HG02938 (cell line): ENCODE results near the gene ABCG1.

Experiments used
- ATAC-seq: cut with Tn5 transposase; IDR thresholded peaks from one replicate; pipeline ENCODE4 v1.9.1; 2021; ENCODE audit warnings: mild to moderate bottlenecking, moderate library complexity; ENCODE audit not compliant: unreplicated experiment

Gene ABCG1

GRCh38 chr21:42265231-42265812, 46.4 kb downstream of the ABCG1 start:
- no peak for ATAC-seq

GRCh38 chr21:42266971-42267556, 48.1 kb downstream of the ABCG1 start:
- ATAC-seq = no peak

GRCh38 chr21:42269386-42269785, 50.4 kb downstream of the ABCG1 start:
- ATAC-seq = no peak

- ATAC-seq = no peak
Measured at GRCh38 chr21:42271065-42271464, 52.1 kb downstream of the ABCG1 start.

- no peak for ATAC-seq
Measured at GRCh38 chr21:42272109-42272962, 53.4 kb downstream of the ABCG1 start.

- no peak for ATAC-seq
Measured at GRCh38 chr21:42272984-42273600, 54.2 kb downstream of the ABCG1 start.

- ATAC-seq = no peak
Measured at GRCh38 chr21:42276076-42276475, 57.1 kb downstream of the ABCG1 start.

- no peak for ATAC-seq
Measured at GRCh38 chr21:42276526-42277154, 57.7 kb downstream of the ABCG1 start.

- ATAC-seq = no peak
Measured at GRCh38 chr21:42277593-42277992, 58.7 kb downstream of the ABCG1 start.

GRCh38 chr21:42278451-42279149, 59.7 kb downstream of the ABCG1 start:
- ATAC-seq = no peak

- ATAC-seq = no peak
Measured at GRCh38 chr21:42279341-42279871, 60.5 kb downstream of the ABCG1 start.

GRCh38 chr21:42279888-42280287, 60.9 kb downstream of the ABCG1 start:
- ATAC-seq = no peak

- ATAC-seq = no peak
Measured at GRCh38 chr21:42280356-42281180, 61.6 kb downstream of the ABCG1 start.

- ATAC-seq = no peak
Measured at GRCh38 chr21:42281181-42281680, 62.3 kb downstream of the ABCG1 start.

GRCh38 chr21:42282021-42282420, 63.1 kb downstream of the ABCG1 start:
- no peak for ATAC-seq

GRCh38 chr21:42282715-42283114, 63.8 kb downstream of the ABCG1 start:
- no peak for ATAC-seq

- ATAC-seq = no peak
Measured at GRCh38 chr21:42285569-42286245, 66.8 kb downstream of the ABCG1 start.

GRCh38 chr21:42286416-42286815, 67.5 kb downstream of the ABCG1 start:
- no peak for ATAC-seq
